Measurements from ENCODE around the gene EVX2.

EVX2 gene

GRCh38 chr2:176083796-176084261, at the start of gene EVX2:
Gene EVX2 (minus strand): TSS chr2:176083962. CDS start chr2:176083776, 186 bp downstream.
- no peak for DNase-seq (ENCODE audit: extremely low read depth in 1 of 2, low read depth in 1 of 2)

GRCh38 chr2:176133389-176133788, 49.6 kb upstream of the EVX2 start:
- no peak for DNase-seq (ENCODE audit: extremely low read depth in 1 of 2, low read depth in 1 of 2)

GRCh38 chr2:176132205-176133171, 48.7 kb upstream of the EVX2 start:
- DNase-seq (ENCODE audit: extremely low read depth in 1 of 2, low read depth in 1 of 2) = no peak

GRCh38 chr2:176131848-176132158, 48.0 kb upstream of the EVX2 start:
- no peak for DNase-seq (ENCODE audit: extremely low read depth in 1 of 2, low read depth in 1 of 2)

- no peak for DNase-seq (ENCODE audit: extremely low read depth in 1 of 2, low read depth in 1 of 2)
Measured at GRCh38 chr2:176130957-176131847, 47.4 kb upstream of the EVX2 start.

- DNase-seq (ENCODE audit: extremely low read depth in 1 of 2, low read depth in 1 of 2) = no peak
Measured at GRCh38 chr2:176130147-176130956, 46.6 kb upstream of the EVX2 start.

- DNase-seq (ENCODE audit: extremely low read depth in 1 of 2, low read depth in 1 of 2) = no peak
Measured at GRCh38 chr2:176129813-176130146, 46.0 kb upstream of the EVX2 start.

GRCh38 chr2:176128982-176129796, 45.4 kb upstream of the EVX2 start, which contains the start of gene HOXD8:
Gene HOXD8 (plus strand): TSS chr2:176129705. CDS start chr2:176130367, 662 bp downstream.
- no peak for DNase-seq (ENCODE audit: extremely low read depth in 1 of 2, low read depth in 1 of 2)

GRCh38 chr2:176128172-176128981, 44.6 kb upstream of the EVX2 start:
- DNase-seq (ENCODE audit: extremely low read depth in 1 of 2, low read depth in 1 of 2) = no peak

- DNase-seq (ENCODE audit: extremely low read depth in 1 of 2, low read depth in 1 of 2) = no peak
Measured at GRCh38 chr2:176127774-176128072, 44.0 kb upstream of the EVX2 start.

GRCh38 chr2:176126929-176127773, 43.4 kb upstream of the EVX2 start:
- peak in 1 of 2 donors; percentile 26 for DNase-seq (ENCODE audit: extremely low read depth in 1 of 2, low read depth in 1 of 2)

GRCh38 chr2:176125772-176126054, 42.0 kb upstream of the EVX2 start:
- no peak for DNase-seq (ENCODE audit: extremely low read depth in 1 of 2, low read depth in 1 of 2)

GRCh38 chr2:176124947-176125771, 41.4 kb upstream of the EVX2 start:
- no peak for DNase-seq (ENCODE audit: extremely low read depth in 1 of 2, low read depth in 1 of 2)

- no peak for DNase-seq (ENCODE audit: extremely low read depth in 1 of 2, low read depth in 1 of 2)
Measured at GRCh38 chr2:176124110-176124946, 40.6 kb upstream of the EVX2 start.

GRCh38 chr2:176123411-176124109, 39.8 kb upstream of the EVX2 start:
- no peak for DNase-seq (ENCODE audit: extremely low read depth in 1 of 2, low read depth in 1 of 2)

- no peak for DNase-seq (ENCODE audit: extremely low read depth in 1 of 2, low read depth in 1 of 2)
Measured at GRCh38 chr2:176122683-176123410, 39.1 kb upstream of the EVX2 start, which contains the start of gene HOXD9. Gene HOXD9 (plus strand): TSS chr2:176122719. CDS start chr2:176122769, 50 bp downstream.
